IPS DF 4.7 (cell line): ENCODE measurements around the gene SPRR2G.
"Not testable (repeated sequence)": the region's sequence is repeated elsewhere in the genome, so short reads cannot be mapped to it uniquely, and the experiment has no call there.

Experiments used
- DNase-seq: peaks from one replicate; pipeline ENCODE4 v3.0.0-alpha.2; 2013; ENCODE audit warnings: low spot score; ENCODE audit errors: extremely low read depth

Gene SPRR2G

DNA sequence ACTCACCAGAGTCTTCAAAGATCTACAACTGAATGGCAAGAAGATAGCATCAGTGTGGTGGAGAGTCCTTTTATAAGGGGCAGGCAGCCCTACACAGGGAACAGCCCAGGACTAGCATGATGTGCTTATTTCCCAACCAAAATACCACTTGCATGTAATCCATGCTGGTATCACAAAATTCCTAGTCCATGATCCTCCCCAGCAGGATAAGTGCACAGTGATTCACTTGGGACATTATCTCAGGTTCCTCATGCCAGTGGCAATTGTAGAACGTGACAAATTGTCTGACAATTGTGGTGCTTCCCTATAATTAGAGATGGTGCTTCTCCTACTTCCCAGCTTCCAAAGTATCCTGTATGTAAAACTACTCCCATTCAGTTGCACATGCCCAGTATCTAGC, at the start of gene SPRR2G:
SPRR2G (minus strand) TSS at position 45 of the 400 bp plus-strand sequence. CDS start 780 bp downstream, outside the sequence.
- no peak for DNase-seq

DNA sequence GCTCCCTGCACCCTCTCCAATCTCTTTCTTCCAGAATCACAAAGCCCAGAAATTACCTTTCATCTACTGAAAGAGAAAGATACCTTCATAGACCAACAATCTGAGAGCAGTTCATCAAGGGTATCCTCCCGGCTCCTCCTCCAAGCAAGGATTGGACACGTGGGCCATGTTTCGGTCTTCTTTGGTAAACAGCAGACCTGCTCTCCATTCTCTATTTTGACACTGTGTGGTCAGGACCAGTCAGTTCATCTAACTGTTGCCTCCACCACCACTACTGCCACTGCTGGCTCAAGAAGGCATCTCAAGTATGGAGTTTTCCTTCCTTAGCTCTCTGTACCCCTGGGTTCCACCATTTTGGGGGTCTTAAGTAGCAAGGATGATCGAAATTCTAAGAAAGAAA, 44.5 kb upstream of the SPRR2G start:
- no peak for DNase-seq

- no peak for DNase-seq
Measured at GRCh38 chr1:153194331-153195050, 43.8 kb upstream of the SPRR2G start.

GRCh38 chr1:153192697-153193096, 42.0 kb upstream of the SPRR2G start:
- DNase-seq, result peak; percentile 44

DNA sequence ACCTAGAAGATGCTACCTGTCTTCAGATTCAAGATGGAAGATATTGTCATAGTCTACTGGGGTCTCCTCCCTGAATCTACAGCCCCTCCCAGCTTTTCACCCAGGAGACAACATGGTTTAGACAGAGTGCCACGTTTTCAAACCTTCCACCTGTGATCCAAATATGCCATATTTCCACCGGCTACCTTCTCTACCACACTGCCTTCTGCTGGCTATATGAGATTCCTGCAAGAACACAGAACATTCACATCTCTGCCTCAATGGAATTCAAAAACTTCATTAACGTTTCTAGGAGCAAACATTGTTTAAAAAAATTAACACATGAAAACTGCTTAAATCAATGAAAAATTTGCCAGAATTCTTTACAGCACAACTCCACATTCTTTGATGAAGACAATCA, 39.7 kb upstream of the SPRR2G start:
- DNase-seq, result peak; percentile 7

GRCh38 chr1:153188301-153188700, 37.6 kb upstream of the SPRR2G start:
- DNase-seq, result not testable (repeated sequence)

DNA sequence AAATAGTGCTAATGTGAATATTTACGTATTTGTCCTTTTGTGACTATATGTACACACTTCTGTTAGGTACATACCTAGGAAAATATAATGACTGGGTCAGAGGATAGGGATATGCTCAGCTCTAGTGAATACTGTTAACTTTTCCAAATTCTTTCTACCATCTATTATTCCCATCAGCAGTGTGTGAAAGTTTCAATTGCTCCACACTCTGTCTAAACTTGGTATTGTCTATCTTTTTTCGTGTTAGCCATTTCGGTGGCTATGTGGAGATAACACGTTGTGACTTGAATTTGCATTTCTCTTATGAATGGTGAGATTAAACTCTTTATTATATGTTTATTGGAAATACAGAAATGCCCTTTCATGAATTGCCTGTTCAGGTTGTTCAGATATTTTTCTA, 29.9 kb upstream of the SPRR2G start:
- no peak for DNase-seq

DNA sequence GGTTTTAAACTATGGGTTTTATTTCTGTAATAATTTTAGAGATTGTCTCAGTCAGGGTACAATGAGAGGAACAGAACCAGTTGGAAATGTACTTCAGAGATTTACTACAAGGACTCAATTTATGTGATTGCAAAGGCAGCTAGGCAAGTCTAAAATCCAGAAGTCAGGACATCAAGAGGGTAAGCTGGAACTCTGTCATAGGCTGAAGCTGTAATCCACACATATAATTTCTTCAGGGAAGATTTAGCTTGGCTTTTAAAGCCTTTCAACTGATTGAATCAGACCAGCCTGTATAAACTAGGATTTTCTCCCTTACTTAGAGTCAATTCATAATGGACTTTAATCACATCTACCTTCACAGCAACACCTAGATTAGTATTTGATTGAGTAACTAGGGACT, 28.2 kb upstream of the SPRR2G start:
- DNase-seq, result no peak

- DNase-seq, result no peak
Measured at GRCh38 chr1:153174624-153175023, 23.9 kb upstream of the SPRR2G start.

- DNase-seq, result no peak
Measured at GRCh38 chr1:153168686-153169085, 18.0 kb upstream of the SPRR2G start.

DNA sequence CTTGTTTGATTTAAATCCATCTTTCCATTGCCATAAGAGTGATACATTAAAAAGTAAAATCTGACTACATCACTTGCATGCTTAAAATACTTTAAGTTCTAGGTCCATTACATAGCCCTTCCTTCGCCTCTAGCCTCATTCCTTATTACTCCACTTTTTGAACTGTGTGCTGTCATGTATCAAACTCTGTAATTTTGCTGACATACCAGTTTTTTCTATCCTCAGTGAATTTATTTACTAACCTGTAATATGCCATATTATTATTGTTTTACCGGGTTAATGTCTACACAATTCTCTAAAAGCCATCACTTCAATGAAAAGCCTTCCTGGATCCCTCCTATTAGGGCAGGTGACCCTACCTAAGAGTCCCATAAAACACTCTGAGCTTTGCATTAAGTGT, 4.9 kb upstream of the SPRR2G start:
- no peak for DNase-seq

GRCh38 chr1:153152481-153152880, 1.8 kb upstream of the SPRR2G start:
- no peak for DNase-seq

- no peak for DNase-seq
Measured at GRCh38 chr1:153141377-153141776, 9.3 kb downstream of the SPRR2G start.

DNA sequence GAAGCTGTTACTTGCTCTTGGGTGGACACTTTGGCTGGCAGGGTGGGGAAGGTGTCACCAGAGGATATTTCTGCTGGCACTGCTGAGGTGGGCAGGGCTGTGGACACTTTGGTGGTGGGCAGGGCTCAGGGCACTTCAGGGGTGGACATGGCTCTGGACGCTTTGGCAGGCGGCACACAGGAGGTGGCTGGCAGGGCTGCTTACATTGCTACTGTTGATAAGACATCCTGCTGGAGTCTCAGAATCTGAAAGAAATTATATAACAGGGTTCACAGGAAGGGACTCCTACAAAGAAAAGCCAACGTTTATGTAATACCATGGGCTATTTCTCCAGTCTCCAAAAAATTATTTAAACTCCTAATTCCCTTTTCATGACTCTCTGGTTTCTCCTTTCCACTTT, 10.2 kb downstream of the SPRR2G start:
- DNase-seq, result no peak

DNA sequence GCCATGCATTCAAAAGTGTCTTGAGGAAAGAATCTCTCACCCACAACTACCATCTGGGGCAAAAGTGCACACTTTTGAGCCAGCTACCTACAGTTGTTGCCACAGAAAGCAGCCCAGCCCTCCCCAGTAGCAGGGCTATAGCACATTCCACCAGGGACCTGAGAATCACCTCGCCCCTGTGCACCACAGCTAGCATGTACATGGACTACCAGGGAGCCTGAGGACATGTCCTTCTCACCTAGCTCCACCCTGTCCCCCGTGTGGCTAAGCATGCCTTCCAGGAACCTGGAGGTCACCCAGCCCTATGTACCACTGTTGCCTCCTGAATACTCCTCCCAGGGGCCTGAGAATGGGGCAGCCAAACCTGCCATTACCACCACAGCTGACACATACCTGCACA, 16.9 kb downstream of the SPRR2G start:
- DNase-seq, result no peak

DNA sequence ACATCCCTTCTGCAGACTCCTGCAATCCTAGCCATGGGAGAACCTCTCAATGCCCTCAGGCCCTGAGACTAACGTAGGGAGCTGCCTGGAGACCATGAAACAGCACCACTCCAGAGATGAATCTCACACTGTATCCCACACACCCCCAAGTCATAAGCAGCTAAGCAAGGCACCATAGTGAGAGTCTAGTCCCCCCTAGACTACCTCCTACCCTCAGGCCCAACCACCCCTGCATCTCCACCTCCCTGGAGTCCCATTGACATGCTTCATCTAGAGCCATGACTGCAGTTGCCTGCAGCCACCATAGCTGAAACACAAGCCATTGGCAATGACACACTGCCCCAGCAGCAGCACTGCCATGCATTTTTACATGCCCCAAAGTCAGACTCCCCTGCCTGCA, 17.4 kb downstream of the SPRR2G start:
- no peak for DNase-seq

- not testable (repeated sequence) for DNase-seq
Measured at GRCh38 chr1:153128688-153129087, 22.0 kb downstream of the SPRR2G start.

DNA sequence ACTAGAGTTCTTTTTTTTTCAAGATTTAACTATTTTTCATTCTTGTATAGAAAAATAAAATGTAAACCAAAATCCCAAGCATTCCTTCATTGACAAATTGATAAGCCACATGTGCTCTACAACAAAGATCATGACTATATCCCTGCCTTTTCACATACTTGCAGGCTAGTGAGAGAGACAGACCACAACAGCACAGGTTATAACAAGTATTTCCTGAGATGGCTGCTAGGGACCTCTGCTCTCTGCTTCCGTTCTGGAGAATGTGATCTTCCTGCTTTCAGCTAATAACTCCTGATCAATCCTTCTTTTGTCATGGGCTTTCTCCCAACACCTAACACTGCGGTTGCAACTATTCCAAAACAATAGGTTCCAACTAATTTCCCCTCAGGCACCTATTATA, 23.4 kb downstream of the SPRR2G start:
- DNase-seq, result no peak

- DNase-seq, result no peak
Measured at GRCh38 chr1:153125536-153125935, 25.2 kb downstream of the SPRR2G start.

DNA sequence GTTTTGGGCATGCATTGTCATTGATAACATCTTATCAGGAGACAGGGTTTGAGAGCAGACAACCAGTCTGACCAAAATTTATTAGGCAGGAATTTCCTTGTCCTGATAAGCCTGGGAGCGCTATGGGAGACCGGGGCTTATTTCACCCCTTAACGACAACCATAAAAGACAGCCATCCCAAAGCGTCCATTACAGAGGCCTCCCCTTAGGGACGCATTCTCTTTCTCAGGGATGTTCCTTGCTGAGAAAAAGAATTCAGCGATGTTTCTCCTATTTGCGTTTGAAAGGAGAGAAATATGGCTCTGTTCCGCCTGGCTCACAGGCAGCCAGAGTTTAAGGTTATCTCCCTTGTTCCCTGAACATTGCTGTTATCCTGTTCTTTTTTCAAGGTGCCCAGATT, 26.9 kb downstream of the SPRR2G start:
- not testable (repeated sequence) for DNase-seq

DNA sequence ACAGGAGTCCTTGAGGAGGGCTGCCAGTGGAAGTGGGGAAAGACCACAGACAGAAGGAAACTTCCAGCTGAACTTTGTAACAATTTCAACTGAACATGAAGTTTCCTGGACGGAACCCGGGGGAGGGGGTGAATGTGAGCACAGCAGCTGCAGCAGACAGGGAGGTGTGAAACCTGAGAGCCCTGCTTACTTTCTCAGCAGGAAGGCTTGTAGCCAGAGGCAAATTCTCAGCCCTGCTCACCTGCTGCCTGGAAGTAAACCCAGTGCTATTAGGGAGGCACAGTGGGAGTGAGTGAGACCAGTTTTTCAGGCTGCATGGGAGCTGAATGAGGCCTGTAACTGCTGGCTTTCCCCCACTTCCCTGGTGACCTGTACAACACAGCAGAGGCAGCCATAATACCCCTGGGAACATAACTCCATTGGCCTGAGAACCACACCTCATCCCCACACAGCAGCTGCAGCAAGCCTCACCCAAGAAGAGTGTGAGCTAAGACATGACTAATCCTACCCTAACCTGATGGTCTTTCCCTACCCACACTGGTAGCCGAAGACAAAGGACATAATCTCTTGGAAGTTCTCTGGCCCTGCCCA, 27.8 kb downstream of the SPRR2G start:
- DNase-seq, result peak; percentile 94

GRCh38 chr1:153120945-153121344, 29.7 kb downstream of the SPRR2G start:
- no peak for DNase-seq

DNA sequence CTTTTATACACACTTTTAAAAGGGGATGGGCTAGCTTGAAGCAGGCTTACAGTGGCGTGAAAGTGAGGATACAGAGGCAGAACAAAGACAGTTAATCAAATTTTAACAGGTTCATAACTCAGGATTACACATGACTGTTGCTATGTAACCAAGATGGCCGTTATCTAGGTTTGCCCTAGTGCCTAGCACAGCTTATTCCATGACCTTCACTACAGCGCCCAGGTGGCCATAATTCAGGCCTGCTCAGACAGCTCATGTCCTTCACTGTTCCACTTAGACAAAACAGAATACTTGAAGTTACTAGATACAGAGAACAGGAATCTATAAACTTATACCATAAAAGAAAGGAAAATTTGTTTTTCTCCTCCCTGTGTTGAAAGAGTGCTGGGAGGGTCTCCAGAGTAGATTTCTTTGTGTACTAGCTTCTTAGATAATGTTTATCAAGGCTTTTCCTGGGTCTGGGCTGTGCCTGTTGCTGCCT, 31.2 kb downstream of the SPRR2G start:
- no peak for DNase-seq
